ENCODE results near the gene PLXNB1.
"Not testable (repeated sequence)": the region's sequence is repeated elsewhere in the genome, so short reads cannot be mapped to it uniquely, and the experiment has no call there.

PLXNB1 gene

GRCh38 chr3:48429960-48430707, at the start of gene PLXNB1:
Gene PLXNB1 (minus strand): TSS chr3:48430086. CDS start chr3:48424611, 5,475 bp downstream.
- DNase-seq = peak; percentile 25

GRCh38 chr3:48478626-48479555, 49.0 kb upstream of the PLXNB1 start:
- DNase-seq = peak; percentile 61

GRCh38 chr3:48477959-48478520, 48.2 kb upstream of the PLXNB1 start:
- DNase-seq = no peak

- DNase-seq = no peak
These were observed 46.7 kb upstream of the PLXNB1 start for GRCh38 chr3:48476426-48477053.

GRCh38 chr3:48475188-48475587, 45.3 kb upstream of the PLXNB1 start:
- no peak for DNase-seq

- no peak for DNase-seq
These were observed 44.7 kb upstream of the PLXNB1 start for GRCh38 chr3:48474619-48475018.

- not testable (repeated sequence) for DNase-seq
These were observed 44.1 kb upstream of the PLXNB1 start for GRCh38 chr3:48474031-48474430.

GRCh38 chr3:48473617-48473952, 43.7 kb upstream of the PLXNB1 start:
- no peak for DNase-seq

GRCh38 chr3:48472923-48473616, 43.2 kb upstream of the PLXNB1 start:
- peak; percentile 98 for DNase-seq

- no peak for DNase-seq
These were observed 42.7 kb upstream of the PLXNB1 start for GRCh38 chr3:48472673-48472922.

GRCh38 chr3:48470286-48470685, 40.4 kb upstream of the PLXNB1 start:
- DNase-seq = no peak

GRCh38 chr3:48469046-48469915, 39.4 kb upstream of the PLXNB1 start:
- no peak for DNase-seq

- DNase-seq = no peak
These were observed 38.4 kb upstream of the PLXNB1 start for GRCh38 chr3:48468329-48468731.

GRCh38 chr3:48467473-48468267, 37.8 kb upstream of the PLXNB1 start:
- no peak for DNase-seq

GRCh38 chr3:48467110-48467454, 37.2 kb upstream of the PLXNB1 start:
- no peak for DNase-seq

GRCh38 chr3:48466386-48467109, 36.7 kb upstream of the PLXNB1 start:
- peak; percentile 47 for DNase-seq

- peak; percentile 85 for DNase-seq
These were observed 35.9 kb upstream of the PLXNB1 start for GRCh38 chr3:48465531-48466378.

GRCh38 chr3:48465237-48465530, 35.3 kb upstream of the PLXNB1 start:
- no peak for DNase-seq

GRCh38 chr3:48464713-48465221, 34.9 kb upstream of the PLXNB1 start:
- DNase-seq = no peak

Data from activated CD4-positive, alpha-beta T cell treated with anti-CD3 and anti-CD28 coated beads for 48 hours (primary cell).